ENCODE results near the gene DNAL4.

DNA sequence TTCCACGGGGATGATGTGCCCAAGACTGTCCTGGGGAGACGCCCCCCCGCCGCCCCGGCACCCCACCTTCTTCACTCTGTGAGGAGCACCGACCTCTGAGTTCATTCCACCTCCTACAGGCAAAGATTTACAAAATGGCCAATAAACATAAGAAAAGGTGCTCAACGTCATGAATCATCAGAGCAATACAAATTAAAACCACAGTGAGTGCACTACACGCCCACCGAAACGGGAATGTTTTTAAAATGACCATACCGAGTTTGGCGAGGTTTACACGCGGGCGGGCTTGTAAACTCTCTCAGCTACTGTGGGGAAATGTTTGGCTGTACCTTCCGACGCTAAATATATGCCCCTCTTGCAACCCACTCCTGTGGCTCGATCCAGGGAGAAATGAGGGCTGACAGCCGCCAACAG is 42.0 kb upstream of the DNAL4 start:
- TF ChIP-seq, protein P1, sequence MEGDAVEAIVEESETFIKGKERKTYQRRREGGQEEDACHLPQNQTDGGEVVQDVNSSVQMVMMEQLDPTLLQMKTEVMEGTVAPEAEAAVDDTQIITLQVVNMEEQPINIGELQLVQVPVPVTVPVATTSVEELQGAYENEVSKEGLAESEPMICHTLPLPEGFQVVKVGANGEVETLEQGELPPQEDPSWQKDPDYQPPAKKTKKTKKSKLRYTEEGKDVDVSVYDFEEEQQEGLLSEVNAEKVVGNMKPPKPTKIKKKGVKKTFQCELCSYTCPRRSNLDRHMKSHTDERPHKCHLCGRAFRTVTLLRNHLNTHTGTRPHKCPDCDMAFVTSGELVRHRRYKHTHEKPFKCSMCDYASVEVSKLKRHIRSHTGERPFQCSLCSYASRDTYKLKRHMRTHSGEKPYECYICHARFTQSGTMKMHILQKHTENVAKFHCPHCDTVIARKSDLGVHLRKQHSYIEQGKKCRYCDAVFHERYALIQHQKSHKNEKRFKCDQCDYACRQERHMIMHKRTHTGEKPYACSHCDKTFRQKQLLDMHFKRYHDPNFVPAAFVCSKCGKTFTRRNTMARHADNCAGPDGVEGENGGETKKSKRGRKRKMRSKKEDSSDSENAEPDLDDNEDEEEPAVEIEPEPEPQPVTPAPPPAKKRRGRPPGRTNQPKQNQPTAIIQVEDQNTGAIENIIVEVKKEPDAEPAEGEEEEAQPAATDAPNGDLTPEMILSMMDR (IDR thresholded peaks at IDR 0.05), result no peak
- TF ChIP-seq POLR2A (IDR thresholded peaks at IDR 0.05), result no peak
